NCI-H1417 treated with DMSO at 0.1 percent for 48 hours (cell line): ENCODE measurements around the gene TRIM37.
"Not testable (repeated sequence)": the region's sequence is repeated elsewhere in the genome, so short reads cannot be mapped to it uniquely, and the experiment has no call there.

Experiments
- DNase-seq: peaks from one replicate; lab custom pipeline; 2025; lab: John Stamatoyannopoulos, UW

The TRIM37 gene

GRCh38 chr17:59111539-59111938, 4.9 kb upstream of the TRIM37 start:
- no peak for DNase-seq

DNA sequence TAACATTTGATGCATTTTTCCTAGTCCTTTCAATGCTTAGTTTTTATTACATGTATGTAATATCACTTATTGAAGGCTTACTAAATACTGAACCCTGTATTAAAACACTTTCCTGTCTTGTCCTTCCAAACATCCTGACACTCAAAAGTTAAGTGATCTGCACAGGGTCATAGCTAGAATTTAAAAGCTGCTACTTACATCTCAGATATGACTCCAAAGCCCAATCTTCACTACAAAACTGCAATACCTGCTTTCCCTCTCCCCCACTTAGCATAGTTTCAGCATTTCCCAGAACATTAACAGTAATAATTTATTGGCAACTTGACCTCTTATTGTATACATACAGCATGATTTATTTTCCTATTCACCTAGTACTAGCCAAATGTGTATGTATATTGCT, 4.3 kb upstream of the TRIM37 start:
- DNase-seq: no peak

DNA sequence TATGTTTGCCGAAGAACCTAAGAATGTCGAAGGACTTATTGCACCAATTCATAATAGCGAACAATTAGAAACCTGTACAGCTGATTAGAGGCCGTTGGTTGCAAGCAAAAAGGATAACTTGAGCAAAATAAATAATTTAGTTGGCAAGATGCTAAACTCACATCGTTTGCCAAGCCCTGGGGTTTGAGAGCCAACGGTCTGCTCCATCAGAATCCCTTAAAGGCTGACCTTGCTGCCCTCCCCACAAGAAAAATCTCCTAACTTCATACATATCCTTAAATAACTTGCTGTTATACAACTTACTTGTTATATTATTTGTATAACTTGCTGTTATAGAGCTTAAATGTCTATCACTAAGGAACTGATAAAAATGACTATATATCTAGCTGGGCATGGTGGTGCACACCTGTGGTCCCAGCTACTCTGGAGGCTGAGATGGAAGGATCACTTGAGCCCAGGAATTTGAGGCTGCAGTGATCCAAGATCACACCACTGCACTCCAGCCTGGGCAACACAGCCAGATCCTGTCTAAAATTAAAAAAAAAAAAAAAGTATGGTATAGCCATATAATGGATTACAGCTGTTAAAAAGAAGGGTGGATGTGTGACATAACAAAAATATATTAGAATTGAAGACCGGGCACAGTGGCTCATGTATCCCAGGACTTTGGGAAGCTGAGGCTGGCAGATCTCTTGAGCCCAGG, 1.9 kb upstream of the TRIM37 start:
- no peak for DNase-seq

DNA sequence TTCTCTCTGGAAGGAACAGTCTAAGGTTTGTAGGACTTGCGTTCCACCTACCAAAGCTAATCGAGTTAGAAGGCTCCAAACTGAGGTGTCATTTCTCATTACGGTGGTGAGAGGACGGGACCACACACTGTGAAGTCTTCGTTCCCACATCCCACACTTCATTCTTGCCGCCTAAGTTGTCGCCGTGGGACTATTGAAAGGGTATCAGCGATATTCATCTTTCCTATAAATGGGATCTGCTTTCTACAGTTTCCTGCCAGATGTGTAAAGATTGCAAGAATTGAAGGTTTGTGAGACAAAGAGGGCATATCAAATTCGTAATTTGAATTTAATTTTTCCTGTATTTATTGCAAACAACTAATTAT, 608 bp upstream of the TRIM37 start:
- no peak for DNase-seq

DNA sequence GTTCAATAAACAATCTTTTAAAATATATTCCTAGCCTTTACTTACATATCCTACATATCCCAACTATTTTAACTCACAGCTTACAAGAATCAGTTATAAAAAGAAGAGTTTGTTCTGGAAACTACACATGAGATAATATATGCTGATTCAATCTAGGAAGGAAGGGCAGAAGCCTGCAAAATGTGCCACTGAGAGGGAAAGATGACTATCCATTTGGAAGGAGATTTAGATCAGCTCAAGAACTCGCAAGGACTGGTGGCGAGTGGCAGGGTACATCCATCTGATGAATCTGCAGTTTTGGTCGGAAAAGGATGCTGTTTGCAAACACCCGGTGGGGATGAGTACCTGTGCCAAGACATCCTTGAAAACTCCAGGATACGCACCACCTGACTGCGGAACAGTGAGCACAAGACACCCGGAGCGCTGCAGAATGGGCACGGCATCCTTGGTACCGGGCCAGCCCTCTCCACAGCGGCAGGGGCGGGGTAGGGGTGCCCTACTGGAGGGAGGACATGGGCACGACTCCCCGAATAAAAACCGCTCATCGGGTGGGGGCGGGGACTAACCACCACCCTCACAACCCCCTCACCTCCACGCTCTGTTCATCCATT, 723 bp downstream of the TRIM37 start:
- DNase-seq: no peak

DNA sequence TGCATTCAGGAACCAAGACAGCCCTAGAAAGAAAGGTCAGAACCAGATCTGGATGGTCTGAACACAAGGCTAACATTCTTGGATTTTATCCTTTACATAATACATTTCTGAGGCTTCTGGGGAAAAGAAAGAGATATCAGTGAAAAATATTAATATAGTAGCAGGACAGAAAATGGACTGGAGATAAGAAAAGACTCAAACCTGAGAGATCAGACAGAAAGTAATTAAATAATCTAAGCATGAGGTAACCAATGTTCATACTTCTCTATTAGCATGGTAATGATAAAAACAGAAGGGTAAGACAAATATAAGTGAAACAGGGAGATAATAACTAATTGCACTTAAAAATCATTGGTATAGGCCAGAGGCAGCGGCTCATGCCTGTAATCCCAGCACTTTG, 5.5 kb downstream of the TRIM37 start:
- DNase-seq: no peak

DNA sequence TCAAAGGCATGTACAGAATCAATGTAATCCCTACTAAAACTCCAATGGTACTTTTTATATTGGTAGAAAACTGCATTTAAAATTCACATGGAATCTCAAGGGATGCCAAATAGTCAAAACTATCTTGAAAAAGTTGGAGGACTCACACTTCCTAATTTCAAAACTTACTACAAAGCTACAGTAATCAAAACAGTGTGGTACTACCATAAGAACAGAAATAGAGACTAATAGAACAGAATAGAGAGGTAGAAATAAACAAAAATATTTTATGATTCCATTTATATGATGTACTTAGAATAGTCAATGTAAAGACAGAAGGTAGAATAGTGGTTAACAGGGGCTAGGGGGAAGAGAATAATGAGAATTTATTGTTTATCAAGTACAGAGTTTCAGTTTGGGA, 8.8 kb downstream of the TRIM37 start:
- DNase-seq: no peak

DNA sequence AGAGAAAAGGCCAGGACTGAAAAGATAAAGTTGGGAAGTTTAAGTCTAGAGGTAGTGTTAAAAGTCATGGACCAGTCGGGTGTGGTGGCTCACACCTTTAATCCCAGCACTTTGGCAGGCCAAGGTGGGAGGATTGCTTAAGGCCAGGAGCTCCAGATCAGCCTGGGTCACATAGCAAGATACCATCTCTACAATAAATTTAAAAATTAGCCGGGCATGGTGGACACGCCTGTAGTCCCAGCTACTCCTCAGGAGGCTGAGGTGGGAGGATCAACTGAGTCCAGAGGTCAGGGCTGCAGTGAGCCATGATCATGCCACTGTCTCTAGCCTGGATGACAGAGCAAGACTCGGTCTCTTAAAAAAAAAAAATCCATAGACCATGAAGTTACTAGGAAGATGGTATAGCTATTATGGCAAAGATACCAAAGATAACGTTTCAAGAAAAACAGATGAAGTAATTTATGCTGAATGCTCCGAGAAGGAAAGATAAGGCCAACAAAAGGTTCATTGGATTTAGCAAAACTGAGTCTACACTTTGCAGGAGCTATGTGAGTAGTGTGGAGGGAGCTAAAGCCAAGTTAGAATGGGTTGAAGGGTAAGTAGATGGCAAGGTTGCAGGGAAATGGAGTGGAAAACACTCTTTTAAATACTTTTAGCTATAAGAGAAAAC, 11.7 kb downstream of the TRIM37 start:
- DNase-seq: no peak

GRCh38 chr17:59093702-59094231, 12.9 kb downstream of the TRIM37 start:
- DNase-seq: no peak

DNA sequence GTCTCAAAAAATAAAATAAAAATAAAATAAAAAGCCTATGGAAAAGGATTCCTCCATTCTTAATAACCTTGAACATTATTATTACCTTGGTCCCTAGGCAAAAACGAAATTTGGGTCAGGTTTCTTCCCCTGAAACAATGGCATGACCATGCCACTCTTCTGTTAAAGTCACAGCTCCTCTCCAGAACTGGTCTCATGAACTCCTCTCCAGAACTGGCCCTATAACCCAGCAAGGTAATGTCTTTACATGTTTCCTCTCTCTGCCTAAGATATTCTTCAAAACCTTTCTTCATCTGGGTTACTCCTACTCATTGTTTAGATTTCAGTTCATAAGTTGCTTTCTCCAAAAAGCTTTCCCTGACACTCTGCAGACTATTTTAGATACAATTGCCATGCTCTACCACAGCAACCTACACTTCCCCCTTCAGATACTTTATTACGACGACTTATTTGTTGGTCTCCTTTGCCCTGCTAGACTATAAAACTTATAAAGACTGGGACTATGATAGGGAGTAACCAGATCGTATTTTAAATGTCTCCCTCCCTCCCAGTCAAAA, 13.5 kb downstream of the TRIM37 start:
- DNase-seq: no peak

GRCh38 chr17:59090593-59090992, 16.1 kb downstream of the TRIM37 start:
- DNase-seq: not testable (repeated sequence)

DNA sequence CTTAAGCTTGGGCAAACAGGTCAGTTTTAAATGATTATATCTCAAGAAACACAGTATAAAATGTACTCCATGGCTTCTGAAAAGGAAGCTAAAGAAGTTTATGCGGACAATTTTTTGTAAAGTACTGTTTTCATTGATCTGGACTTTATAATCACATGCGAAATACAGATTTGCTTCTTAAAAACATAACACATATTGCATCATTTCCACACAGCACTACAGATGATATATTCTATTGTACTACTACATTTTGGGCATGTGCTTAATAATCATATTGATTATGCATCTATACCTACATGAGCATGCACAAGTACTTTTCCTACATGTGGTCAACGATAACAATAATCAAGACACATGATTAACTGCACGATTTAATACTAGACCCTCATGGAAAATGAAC, 22.5 kb downstream of the TRIM37 start:
- DNase-seq: no peak

- no peak for DNase-seq
These were observed 32.2 kb downstream of the TRIM37 start for GRCh38 chr17:59074494-59074893.

DNA sequence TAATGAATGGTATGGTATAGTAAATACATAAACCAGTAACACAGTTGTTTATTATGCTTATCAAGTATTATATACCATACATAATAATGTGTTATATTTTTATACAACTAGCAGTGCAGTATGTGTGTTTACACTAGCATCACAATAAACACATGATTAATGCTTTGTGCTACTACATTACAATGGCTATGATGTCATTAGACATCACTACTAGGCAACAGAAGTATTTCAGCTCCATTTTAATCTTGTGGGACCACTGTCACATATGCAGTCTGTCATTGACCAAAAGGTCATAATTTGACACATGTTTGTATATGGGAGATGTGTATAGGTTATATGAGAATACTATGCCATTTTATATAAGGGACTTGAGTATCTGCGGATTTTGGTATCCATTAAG, 32.7 kb downstream of the TRIM37 start:
- no peak for DNase-seq

DNA sequence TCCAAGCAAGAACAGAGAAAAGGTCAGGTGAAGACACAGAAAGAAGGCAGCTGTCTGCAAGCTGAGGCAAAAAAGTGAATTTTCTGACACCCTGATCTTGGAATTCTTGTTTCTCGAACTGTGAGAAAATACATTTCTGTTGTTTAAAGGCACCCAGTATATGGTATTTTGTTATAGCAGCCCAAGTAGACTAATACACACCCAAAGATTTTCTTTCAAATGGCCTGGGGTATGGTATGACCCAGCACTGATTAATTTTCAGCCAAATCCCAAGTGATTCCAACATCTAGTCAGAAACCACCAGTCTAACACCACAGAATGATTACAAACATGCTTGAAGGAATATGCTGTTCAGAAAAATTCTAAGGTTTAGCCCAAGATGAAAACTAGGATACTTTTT, 36.8 kb downstream of the TRIM37 start:
- DNase-seq: no peak

DNA sequence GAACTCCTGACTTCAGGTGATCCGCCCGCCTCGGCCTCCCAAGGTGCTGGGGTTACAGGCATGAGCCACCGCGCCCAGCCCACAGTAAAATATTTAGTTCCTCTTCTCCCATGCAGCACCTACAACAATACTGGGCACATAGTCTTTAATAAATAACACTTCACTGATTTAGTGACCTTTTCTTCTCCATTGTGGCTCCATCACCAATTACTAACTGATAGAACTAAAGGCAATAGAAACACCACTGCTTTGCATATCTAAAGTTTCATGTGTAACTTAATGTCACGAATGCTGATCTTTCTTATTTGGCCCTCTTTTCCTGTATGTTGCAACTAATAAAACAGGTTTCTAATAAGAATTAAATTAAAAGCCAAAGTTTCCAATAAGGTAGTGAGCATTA, 38.9 kb downstream of the TRIM37 start:
- DNase-seq: no peak

DNA sequence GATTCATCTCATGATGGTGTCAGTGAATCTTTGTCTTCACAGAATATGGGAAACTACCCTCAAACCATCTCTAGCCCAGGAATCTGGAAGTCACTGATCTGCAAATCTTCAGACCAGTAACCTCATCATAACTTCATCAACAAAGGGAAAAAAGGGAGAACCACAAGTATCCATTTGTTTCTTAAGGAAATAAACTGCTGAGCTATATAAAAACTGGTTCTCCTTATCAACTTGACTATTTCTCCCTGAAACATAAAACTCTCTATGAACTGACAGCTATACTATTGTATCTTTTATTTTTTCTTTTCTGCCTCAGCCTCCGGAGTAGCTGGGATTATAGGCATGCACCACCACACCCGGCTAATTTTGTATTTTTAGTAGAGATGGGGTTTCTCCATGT, 39.3 kb downstream of the TRIM37 start:
- no peak for DNase-seq

DNA sequence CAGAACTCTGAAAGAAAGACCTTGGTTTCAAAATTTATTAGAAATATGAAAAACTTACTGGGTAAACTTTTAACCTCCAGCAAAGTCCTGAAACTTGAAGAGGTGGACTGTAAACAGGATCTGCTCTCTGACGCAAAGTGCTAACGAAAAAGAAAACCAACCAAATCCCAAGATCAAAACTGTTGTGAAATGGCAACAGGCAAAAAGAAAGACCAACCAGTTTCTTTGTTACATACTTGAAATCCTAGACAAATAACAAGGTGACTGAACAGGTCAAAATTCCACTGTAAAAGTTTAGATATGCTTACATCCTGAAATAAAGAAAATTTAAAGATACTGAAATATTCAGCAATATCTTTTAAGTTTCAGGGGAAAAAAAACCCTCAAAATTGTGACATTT, 44.2 kb downstream of the TRIM37 start:
- no peak for DNase-seq

- no peak for DNase-seq
These were observed 49.8 kb downstream of the TRIM37 start for GRCh38 chr17:59056857-59057256.

DNA sequence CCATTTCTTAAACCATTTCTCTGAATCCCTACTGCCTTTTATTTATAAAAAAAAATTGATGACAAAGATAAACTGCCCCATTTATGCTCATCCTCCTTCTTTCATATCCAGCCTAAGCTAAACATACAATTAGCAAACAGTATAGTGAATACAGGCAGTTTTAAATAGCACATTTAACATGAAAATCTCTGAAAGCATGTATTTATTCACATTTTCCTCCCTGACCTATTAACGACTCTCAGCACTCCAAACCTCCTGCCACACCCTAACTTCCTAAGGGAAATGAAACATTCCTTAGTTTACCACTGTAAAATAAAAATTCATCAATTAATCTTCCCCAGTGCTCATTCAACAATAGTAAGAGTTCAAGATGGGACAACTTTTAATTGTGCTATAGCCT, 56.9 kb downstream of the TRIM37 start:
- DNase-seq: no peak

GRCh38 chr17:59047616-59048015, 59.1 kb downstream of the TRIM37 start:
- DNase-seq: no peak

GRCh38 chr17:59046192-59046591, 60.5 kb downstream of the TRIM37 start:
- no peak for DNase-seq

DNA sequence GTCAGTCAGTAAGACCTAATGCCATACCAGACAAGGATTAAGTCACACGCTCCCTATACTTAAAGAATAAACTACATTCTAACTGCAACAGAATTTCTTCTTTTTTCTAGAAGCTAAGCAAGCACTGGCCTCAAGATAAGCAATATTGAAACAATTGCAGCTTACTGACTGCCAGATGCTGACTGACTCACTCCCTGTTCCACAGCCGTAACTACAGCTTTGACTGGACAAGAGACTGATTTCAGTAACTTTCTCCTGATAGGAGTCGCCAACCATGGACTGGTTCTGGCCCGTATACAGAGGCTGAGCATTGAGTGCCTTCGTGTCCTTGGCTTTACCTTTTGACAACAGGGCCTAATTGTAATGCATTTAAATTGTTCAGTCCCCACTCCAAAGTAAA, 67.9 kb downstream of the TRIM37 start:
- no peak for DNase-seq
